ENCODE data around the gene NTRK3.

DNA sequence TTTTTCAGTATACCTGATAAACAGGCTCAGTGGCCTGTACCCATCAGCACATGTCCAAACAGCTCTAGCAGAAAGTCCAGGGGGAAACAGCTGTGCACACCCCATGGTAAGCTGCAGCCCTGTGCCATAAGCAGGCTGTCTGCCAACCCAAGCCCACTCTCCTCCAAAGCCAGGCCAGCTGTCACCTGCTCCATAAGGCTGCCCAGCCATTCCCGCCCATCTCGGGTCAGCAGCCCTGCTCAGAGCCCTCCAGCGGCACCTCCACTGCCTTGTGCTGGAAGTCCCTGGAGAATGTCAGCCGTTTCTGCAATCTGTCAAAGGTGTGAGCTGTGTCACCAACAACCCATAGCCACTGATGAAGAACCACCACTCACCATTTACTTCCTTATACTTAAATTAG is 82.0 kb downstream of the NTRK3 start:
- no peak for TF ChIP-seq EZH2 (IDR thresholded peaks at IDR 0.05; ENCODE audit: borderline replicate concordance, insufficient read depth, low read length, poor library complexity, severe bottlenecking)
- TF ChIP-seq CTCF (IDR thresholded peaks at IDR 0.05; ENCODE audit: poor library complexity, severe bottlenecking): no peak
- TF ChIP-seq SMC3 (conservative IDR thresholded peaks at IDR 0.05; ENCODE audit: poor library complexity): no peak
- no peak for TF ChIP-seq EP300 (conservative IDR thresholded peaks at IDR 0.05; ENCODE audit: poor library complexity, severe bottlenecking)
- TF ChIP-seq POLR2AphosphoS5 (IDR thresholded peaks at IDR 0.05): no peak
- TF ChIP-seq, protein P1, sequence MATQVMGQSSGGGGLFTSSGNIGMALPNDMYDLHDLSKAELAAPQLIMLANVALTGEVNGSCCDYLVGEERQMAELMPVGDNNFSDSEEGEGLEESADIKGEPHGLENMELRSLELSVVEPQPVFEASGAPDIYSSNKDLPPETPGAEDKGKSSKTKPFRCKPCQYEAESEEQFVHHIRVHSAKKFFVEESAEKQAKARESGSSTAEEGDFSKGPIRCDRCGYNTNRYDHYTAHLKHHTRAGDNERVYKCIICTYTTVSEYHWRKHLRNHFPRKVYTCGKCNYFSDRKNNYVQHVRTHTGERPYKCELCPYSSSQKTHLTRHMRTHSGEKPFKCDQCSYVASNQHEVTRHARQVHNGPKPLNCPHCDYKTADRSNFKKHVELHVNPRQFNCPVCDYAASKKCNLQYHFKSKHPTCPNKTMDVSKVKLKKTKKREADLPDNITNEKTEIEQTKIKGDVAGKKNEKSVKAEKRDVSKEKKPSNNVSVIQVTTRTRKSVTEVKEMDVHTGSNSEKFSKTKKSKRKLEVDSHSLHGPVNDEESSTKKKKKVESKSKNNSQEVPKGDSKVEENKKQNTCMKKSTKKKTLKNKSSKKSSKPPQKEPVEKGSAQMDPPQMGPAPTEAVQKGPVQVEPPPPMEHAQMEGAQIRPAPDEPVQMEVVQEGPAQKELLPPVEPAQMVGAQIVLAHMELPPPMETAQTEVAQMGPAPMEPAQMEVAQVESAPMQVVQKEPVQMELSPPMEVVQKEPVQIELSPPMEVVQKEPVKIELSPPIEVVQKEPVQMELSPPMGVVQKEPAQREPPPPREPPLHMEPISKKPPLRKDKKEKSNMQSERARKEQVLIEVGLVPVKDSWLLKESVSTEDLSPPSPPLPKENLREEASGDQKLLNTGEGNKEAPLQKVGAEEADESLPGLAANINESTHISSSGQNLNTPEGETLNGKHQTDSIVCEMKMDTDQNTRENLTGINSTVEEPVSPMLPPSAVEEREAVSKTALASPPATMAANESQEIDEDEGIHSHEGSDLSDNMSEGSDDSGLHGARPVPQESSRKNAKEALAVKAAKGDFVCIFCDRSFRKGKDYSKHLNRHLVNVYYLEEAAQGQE (IDR thresholded peaks at IDR 0.05; ENCODE audit: borderline replicate concordance): no peak
- TF ChIP-seq TAF1 (IDR thresholded peaks at IDR 0.05; ENCODE audit: low read depth): no peak
- no peak for TF ChIP-seq RAD21 (conservative IDR thresholded peaks at IDR 0.05)

Measured in neural cell (in vitro differentiated cells).